GM19099 (cell line): ENCODE data around the gene TCIRG1.

Source experiments
- POLR2A ChIP-seq: IDR thresholded peaks from 3 replicates; pipeline ENCODE4 v1.6.1; 2011; ENCODE audit warnings: low read depth; ENCODE audit not compliant: insufficient read length; ENCODE audit errors: extremely low read depth

The TCIRG1 gene

DNA sequence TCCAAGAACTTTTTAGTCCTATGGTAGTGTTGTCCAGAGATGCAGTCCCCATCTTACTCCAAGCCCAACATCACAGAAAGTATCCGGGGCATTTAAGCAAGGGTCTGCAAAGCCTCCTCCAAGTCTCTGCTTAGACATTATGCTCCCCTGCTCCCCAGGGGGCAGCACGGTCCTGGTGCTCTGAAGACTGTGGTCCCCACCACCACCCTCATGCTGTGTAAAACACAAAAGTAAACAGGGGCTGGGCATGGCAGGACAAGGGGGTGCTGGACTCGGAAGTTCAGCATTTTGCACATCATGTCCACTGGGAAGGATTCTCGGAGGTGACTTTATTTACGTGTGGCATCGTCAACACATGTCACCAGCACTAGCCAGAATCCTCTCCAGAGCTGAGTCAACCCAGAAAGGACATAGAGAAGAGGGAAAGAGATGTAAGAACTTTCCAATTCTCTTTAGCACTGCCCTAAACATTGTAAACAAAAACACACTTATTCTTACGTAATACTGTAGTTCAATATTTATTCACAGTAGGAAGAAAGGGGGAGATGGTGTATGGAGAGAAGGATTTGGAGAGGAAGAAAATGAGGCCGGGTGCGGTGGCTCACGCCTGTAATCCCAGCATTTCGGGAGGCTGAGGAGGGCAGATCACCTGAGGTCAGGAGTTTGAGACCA, 37.7 kb downstream of the TCIRG1 start:
- no peak for TF ChIP-seq POLR2A

DNA sequence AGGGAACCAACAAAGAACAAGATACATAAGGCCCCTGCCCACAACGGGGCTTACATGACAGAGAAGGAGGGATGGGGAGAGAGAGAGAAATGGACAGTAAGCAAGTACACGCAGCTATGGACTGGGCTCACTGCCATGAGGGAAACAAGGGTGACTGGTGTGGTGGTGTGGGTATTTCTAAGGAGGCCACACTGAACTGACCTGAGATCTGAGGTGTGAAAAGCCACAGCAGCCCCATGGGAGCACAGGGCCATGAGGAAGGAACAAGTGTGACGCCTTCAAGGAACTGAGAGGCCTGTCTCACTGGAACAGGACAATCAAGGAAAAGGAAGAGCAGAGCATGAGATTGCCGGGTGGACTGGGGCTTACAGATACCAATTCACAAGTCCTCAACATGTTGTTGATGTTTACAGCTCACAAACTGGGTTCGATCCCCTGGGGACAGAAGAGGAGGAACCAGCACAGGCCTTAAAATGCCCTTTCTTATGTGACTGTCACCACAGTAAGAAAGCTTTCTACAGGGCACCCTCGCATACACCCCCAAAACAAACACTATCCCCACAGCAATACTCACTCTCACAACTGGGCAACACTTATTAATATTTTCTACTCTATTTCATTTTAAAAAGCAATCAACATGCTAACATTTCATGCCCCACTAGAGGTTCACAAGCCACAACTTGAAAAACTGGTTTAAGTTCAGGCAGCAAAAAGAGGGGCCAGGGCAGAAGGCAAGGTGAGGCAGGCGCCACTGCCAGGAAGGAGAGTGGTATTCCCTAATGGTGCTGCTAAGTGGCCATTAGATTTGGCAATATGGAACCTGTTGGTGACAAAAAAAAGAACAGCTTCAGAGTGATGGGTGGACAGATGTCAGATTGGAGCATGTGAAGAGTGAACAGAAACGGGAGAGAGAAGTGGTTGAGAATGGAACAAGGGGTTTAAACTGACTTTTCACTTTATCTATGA, 39.1 kb downstream of the TCIRG1 start:
- TF ChIP-seq POLR2A, result no peak

DNA sequence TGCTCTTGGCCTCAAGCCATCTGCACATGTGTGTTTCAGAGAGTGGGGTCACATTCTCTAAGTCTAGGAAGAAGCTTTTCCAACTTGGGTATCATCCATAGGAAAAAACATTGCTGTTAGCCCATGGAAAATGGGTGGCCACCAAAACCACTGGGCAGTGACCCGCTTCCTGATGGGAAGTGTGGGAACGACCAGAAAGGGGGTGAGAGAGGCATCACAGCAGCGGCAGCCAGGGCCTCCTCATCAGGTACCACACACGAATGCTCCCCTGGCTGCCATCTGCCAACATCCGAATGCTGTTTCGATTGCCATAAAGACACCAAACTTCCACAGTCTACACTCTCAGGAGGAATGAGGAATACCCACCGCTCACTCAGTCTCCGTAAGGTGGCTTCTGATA, 42.0 kb downstream of the TCIRG1 start:
- no peak for TF ChIP-seq POLR2A

DNA sequence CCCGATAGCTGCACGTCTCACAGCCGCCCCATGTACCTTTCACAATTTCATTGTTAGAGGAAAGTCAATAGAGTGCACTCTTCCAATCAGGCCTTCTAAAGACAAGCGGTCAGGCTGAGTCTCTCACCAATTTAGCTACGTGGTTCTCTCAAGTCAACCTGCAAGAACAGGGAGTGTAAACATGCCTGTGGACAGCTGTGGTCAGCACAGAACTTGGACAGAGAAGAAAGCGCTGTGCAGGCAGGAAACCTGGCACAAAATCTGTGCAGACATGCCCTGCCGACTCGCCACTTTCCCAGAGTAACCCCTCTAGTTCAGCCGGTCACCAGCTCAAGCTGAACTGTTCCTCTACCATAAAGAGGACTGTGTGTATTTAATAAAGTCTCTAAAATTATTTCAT, 42.9 kb downstream of the TCIRG1 start:
- no peak for TF ChIP-seq POLR2A

DNA sequence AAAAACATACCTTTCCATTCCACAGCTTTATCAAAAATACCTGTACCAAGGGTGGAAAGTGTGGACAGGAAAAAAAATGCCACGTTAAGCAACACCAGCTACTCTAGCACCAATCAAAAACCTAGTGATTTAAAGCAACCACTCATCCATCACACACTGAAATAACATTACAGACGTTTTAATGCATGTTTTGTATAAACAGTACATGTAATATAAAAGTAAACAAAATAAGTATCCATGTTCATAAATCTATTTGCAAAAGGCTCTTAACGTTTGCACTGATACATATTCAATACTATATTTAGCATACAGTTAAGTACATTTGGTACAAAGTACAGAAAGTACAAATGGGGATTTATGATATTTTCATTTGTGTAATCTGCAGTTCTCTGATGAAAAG, 43.7 kb downstream of the TCIRG1 start:
- no peak for TF ChIP-seq POLR2A

DNA sequence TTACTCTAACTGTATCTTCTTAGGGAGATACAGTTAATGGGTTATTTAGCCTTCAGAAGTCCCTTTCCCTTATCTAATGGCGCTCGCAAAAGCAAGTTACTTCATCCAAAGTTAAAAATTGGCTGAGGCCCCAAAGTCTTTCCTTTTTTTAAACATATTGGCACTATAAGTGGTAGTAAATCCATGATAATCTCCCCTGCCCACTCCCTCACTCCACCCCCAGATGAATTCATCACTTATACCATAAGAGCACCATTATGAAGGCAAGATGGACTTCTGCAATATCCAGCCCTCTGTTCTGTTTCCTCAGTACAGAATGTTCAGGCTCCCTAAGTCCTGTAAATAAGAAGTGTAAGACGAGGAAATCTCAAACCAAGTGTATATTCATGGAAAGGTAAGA, 44.7 kb downstream of the TCIRG1 start:
- TF ChIP-seq POLR2A, result no peak

DNA sequence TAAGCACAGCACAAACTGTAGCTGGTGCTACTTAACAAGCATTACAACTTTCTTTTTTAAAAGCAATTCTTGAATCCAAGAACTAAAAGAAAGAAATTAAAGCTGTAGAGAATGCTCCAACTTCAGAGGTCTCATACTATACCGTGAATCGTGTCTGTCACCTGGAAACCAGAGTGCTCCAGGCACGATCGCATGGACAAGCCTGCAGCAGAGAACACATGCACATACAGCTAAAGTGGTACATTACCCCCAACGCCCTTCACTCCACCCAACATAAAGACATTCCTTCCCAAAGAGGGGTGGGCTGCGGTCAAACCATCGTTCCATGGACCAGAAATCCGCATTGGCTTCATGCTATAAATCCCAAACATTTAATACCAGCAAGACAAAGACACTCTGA, 50.9 kb downstream of the TCIRG1 start:
- no peak for TF ChIP-seq POLR2A

DNA sequence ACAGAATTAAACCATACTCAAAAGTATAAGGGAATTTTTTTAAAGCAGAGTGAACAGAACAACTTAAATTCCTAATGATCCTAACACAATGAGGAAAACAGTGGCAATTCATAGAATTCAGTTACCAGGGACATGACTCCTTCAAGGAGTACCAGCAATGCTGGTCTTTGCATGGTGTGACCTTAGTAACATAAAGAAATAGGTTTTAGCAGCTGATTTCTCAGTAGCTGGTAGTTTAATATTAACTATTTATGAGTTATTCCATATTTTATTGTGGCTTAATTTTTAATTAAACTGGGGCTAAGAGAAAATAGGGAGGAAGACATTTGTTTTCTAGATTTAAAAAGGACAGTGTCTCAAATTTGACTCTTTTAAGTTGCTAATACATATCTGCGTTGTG, 51.5 kb downstream of the TCIRG1 start:
- no peak for TF ChIP-seq POLR2A

DNA sequence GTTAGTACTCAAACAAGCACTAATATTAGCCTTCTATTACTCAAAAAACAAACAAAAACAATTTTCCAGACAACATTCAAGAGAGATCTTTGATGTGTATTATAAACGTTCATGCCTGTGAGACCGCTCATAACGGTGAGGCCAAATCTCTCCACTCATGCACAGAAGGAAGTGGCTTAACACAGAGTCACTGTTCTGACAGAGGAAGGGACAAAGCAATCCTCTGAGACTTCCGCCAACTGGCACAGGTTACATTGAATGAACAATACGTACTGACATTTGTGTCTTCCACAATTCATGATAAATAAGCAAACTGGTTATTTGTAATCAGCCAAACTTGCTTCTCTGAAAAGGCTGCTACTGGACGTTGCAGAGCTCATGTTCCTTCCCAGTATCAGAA, 51.9 kb downstream of the TCIRG1 start:
- no peak for TF ChIP-seq POLR2A

DNA sequence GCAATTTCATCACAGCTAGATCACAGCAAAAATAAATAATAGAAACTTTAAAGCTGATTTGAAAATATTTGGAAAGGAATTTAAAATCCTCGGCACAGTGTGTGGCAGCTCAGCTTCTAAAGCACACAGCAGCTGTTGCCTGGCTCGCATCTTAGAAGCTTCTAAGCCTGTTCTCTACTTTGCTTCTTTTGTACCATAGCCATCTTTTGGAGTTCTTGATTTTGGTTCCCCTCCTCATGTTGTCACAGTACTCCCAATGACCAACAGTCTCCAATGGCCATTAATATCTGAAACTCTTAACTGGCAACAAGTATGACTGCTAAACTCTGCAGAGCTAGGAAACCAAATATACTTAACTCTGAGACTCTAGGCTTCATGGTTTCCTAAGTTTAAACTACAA, 53.6 kb downstream of the TCIRG1 start:
- TF ChIP-seq POLR2A, result no peak

DNA sequence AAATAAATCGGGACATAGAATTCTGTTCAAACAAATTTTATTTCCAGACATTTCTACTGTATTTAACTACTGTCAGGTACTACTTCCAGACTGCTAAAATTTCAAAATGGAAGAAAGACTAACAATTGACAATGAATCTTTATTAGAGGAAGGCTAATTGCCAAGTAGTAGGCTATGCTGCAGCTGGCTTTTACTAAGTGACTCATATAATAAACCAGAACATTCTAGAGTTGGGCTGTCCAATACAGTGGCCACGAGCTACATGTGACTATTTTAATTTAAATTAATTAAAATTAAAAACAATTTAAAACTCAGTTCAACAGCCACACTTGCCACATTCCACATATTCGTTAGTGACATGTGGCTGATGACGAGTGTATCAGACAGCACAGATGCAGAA, 54.7 kb downstream of the TCIRG1 start:
- no peak for TF ChIP-seq POLR2A

DNA sequence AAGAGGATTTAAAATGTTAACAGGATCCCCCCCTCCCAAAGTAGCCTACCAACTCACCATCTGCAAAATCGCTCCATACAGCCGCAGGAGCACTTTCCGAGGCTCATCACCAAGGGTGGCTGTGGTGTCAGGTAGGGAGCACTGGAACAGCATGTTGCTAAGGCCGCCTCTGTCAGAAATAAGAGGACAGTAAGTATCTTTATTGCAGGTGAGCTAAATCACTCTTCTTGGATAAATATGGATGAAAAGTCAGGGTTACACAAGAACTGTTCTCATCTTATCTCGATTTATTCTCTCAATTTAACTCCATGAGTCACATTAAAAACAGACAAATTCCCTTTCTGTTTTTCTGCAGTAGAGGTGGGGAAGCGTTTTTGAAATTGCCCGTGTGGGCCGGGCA, 58.1 kb downstream of the TCIRG1 start:
- no peak for TF ChIP-seq POLR2A

DNA sequence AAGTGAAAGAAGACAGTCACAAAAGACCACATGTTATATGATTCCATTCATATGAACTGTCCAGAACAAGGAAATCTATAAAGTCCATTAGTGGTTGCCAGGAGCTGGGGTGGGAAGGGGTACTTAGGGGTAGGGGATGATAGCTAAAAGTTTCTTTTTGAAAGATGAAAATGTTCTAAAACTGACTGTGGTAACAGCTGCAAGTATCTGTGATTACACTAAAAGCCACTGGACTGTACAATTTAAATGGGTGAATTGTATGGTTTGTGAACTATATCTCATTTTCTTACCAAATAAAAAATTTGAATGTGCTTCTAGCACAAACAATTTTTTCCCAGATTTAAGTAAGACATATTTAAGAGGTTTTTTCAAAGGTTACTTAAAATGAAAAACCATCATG, 60.2 kb downstream of the TCIRG1 start:
- TF ChIP-seq POLR2A, result no peak

DNA sequence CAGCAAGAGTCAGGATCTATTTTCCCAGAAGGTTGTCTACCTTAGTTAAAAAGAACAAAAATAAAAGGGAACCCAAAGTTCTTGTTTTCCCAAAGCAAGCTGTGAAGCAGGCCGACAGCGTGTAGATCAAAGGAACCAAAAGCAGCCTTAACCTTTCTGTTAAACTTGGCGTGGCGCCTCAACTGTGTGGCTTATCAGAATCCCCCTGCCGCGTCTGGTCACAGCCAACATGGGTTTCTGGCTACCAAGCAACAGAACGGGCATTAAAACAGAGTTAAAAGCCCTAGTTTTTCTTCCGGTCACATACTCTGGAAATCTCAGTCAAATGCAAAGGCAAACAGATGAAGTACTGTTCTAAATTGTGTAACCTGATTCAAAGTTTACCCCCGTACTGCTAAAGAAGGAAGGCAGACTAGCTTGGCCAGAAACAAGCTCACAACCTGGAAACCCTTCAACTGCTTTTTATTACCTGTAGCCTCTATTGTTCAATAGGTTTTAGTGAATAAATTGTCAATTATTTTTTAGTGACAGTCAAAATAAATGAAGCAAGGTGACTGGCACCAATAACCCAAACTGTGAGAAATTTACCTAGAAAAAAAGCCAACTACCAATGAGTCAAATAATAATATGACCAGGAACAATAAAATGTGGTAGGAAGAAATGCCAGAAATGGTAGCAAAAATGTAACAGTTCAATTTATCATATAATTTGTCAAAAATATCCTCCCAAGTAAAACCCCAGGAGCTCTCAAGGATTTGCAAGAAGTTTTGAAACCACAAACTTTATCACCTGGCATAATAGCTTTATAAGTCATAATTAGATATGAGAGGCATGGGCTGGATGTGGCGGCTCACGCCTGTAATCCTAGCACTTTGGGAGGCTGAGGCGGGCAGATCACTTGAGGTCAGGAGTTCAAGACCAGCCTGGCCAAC, 60.9 kb downstream of the TCIRG1 start:
- no peak for TF ChIP-seq POLR2A
